GM20000 (cell line): ENCODE results near the gene C10orf88.
"Not testable (repeated sequence)": the region's sequence is repeated elsewhere in the genome, so short reads cannot be mapped to it uniquely, and the experiment has no call there.

Experiments used
- DNase-seq: peaks from one replicate; pipeline ENCODE4 v3.0.0; 2012; ENCODE audit warnings: low spot score
- CTCF ChIP-seq: IDR thresholded peaks from 2 replicates; pipeline ENCODE4 v1.5.1; 2012; ENCODE audit warnings: mild to moderate bottlenecking, control low read depth; ENCODE audit errors: extremely low read depth, missing control alignments

C10orf88 gene

GRCh38 chr10:122939133-122939855, 14.7 kb downstream of the C10orf88 start:
- DNase-seq: no peak
- no peak for TF ChIP-seq CTCF

GRCh38 chr10:122931088-122931906, 22.7 kb downstream of the C10orf88 start:
- no peak for DNase-seq
- TF ChIP-seq CTCF: no peak

- DNase-seq: no peak
- TF ChIP-seq CTCF: no peak
Measured at GRCh38 chr10:122930140-122930539, 23.9 kb downstream of the C10orf88 start.

- no peak for TF ChIP-seq CTCF
Measured at GRCh38 chr10:122915700-122916099, 38.3 kb downstream of the C10orf88 start.

GRCh38 chr10:122911889-122912484, 42.0 kb downstream of the C10orf88 start:
- no peak for TF ChIP-seq CTCF
- DNase-seq: peak; percentile 51

More at GRCh38 chr10:122915700-122916099, 38.3 kb downstream of the C10orf88 start:
- DNase-seq: no peak

GRCh38 chr10:122910310-122910709, 43.7 kb downstream of the C10orf88 start, which contains the start of gene FAM24A:
TSS of gene FAM24A (plus strand) at chr10:122910610. CDS start at chr10:122911635, 1,025 bp downstream.
- no peak for DNase-seq
- TF ChIP-seq CTCF: no peak

- DNase-seq: not testable (repeated sequence)
Measured at GRCh38 chr10:122903861-122904260, 50.2 kb downstream of the C10orf88 start.
